Measurements from ENCODE around the gene MRPL3.

Gene MRPL3

GRCh38 chr3:131491775-131492174 is 11.0 kb downstream of the MRPL3 start:
- DNase-seq: no peak

- DNase-seq: no peak
Measured at GRCh38 chr3:131491084-131491483, 11.7 kb downstream of the MRPL3 start.

GRCh38 chr3:131486545-131486944 is 16.2 kb downstream of the MRPL3 start:
- DNase-seq: peak; percentile 48

GRCh38 chr3:131485119-131485518 is 17.7 kb downstream of the MRPL3 start:
- DNase-seq: no peak

- no peak for DNase-seq
Measured at GRCh38 chr3:131484496-131485111, 18.2 kb downstream of the MRPL3 start.

- DNase-seq: no peak
Measured at GRCh38 chr3:131480116-131480515, 22.7 kb downstream of the MRPL3 start.

GRCh38 chr3:131477813-131478212 is 25.0 kb downstream of the MRPL3 start:
- DNase-seq: no peak

- DNase-seq: no peak
Measured at GRCh38 chr3:131474115-131474514, 28.7 kb downstream of the MRPL3 start.

GRCh38 chr3:131470377-131470776 is 32.4 kb downstream of the MRPL3 start:
- no peak for DNase-seq

GRCh38 chr3:131458653-131459052 is 44.1 kb downstream of the MRPL3 start:
- no peak for DNase-seq

GRCh38 chr3:131457220-131457619 is 45.6 kb downstream of the MRPL3 start:
- DNase-seq: no peak

- DNase-seq: no peak
Measured at GRCh38 chr3:131454501-131454900, 48.3 kb downstream of the MRPL3 start.

- DNase-seq: no peak
Measured at GRCh38 chr3:131453533-131453932, 49.2 kb downstream of the MRPL3 start.

- DNase-seq: no peak
Measured at GRCh38 chr3:131447349-131447748, 55.4 kb downstream of the MRPL3 start.

- no peak for DNase-seq
Measured at GRCh38 chr3:131444180-131444579, 58.6 kb downstream of the MRPL3 start.

- no peak for DNase-seq
Measured at GRCh38 chr3:131439084-131439483, 63.7 kb downstream of the MRPL3 start.

GRCh38 chr3:131435000-131435399 is 67.8 kb downstream of the MRPL3 start:
- no peak for DNase-seq

- DNase-seq: no peak
Measured at GRCh38 chr3:131432441-131432840, 70.3 kb downstream of the MRPL3 start.

- DNase-seq: no peak
Measured at GRCh38 chr3:131431754-131432153, 71.0 kb downstream of the MRPL3 start.

- no peak for DNase-seq
Measured at GRCh38 chr3:131427226-131427625, 75.5 kb downstream of the MRPL3 start.

GRCh38 chr3:131421957-131422498 is 80.7 kb downstream of the MRPL3 start:
- DNase-seq: no peak

GRCh38 chr3:131421301-131421700 is 81.5 kb downstream of the MRPL3 start:
- DNase-seq: no peak

GRCh38 chr3:131417751-131418150 is 85.0 kb downstream of the MRPL3 start:
- DNase-seq: no peak

Data from CD4-positive, alpha-beta T cell treated with Interleukin-17A for 1 hour (primary cell).